ENCODE data around the gene CSRP3.
"Not testable (repeated sequence)": the region's sequence is repeated elsewhere in the genome, so short reads cannot be mapped to it uniquely, and the experiment has no call there.

The CSRP3 gene

GRCh38 chr11:19185036-19185435, 16.7 kb downstream of the CSRP3 start:
- DNase-seq, result no peak

GRCh38 chr11:19183646-19184045, 18.1 kb downstream of the CSRP3 start:
- no peak for DNase-seq

- no peak for DNase-seq
Observed at GRCh38 chr11:19181531-19182261, 20.1 kb downstream of the CSRP3 start.

- no peak for DNase-seq
Observed at GRCh38 chr11:19176629-19177186, 25.1 kb downstream of the CSRP3 start.

- no peak for DNase-seq
Observed at GRCh38 chr11:19173964-19174638, 27.7 kb downstream of the CSRP3 start.

GRCh38 chr11:19173004-19173689, 28.6 kb downstream of the CSRP3 start:
- DNase-seq, result no peak

- DNase-seq, result no peak
Observed at GRCh38 chr11:19168090-19168489, 33.7 kb downstream of the CSRP3 start.

GRCh38 chr11:19164881-19165280, 36.9 kb downstream of the CSRP3 start:
- DNase-seq, result no peak

GRCh38 chr11:19164230-19164855, 37.4 kb downstream of the CSRP3 start:
- no peak for DNase-seq

GRCh38 chr11:19163617-19164016, 38.2 kb downstream of the CSRP3 start:
- no peak for DNase-seq

- no peak for DNase-seq
Observed at GRCh38 chr11:19162951-19163505, 38.8 kb downstream of the CSRP3 start.

- no peak for DNase-seq
Observed at GRCh38 chr11:19161651-19162050, 40.1 kb downstream of the CSRP3 start.

- no peak for DNase-seq
Observed at GRCh38 chr11:19160847-19161246, 40.9 kb downstream of the CSRP3 start.

- no peak for DNase-seq
Observed at GRCh38 chr11:19156892-19157291, 44.9 kb downstream of the CSRP3 start.

- DNase-seq, result no peak
Observed at GRCh38 chr11:19145319-19145718, 56.5 kb downstream of the CSRP3 start.

GRCh38 chr11:19136884-19137283, 64.9 kb downstream of the CSRP3 start:
- not testable (repeated sequence) for DNase-seq

- DNase-seq, result no peak
Observed at GRCh38 chr11:19134004-19134403, 67.8 kb downstream of the CSRP3 start.

All from activated naive CD4-positive, alpha-beta T cell treated with Interleukin-2 at 50 U/mL for 16 hours (primary cell).